ENCODE data around the gene SYT5.

DNA sequence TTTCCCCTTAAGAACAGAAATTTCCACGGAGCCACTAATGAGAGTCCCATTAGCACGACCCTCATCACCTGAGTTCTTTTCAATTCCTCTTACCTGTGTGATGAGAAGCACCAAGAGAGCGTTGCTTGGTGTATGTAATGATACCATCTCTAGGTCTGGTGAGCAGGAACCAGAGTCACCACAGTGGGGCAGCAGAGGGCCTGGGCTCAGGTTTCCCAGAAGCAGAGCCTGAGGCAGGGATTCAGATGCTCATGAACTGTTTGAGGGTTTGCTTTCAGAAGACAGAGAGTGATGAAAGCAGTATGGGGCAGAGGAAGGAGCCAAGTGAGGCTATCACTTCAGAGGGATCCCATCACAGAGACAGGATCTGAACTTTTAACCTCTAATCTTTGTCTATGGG is 32.4 kb upstream of the SYT5 start:
- TF ChIP-seq, protein P1, sequence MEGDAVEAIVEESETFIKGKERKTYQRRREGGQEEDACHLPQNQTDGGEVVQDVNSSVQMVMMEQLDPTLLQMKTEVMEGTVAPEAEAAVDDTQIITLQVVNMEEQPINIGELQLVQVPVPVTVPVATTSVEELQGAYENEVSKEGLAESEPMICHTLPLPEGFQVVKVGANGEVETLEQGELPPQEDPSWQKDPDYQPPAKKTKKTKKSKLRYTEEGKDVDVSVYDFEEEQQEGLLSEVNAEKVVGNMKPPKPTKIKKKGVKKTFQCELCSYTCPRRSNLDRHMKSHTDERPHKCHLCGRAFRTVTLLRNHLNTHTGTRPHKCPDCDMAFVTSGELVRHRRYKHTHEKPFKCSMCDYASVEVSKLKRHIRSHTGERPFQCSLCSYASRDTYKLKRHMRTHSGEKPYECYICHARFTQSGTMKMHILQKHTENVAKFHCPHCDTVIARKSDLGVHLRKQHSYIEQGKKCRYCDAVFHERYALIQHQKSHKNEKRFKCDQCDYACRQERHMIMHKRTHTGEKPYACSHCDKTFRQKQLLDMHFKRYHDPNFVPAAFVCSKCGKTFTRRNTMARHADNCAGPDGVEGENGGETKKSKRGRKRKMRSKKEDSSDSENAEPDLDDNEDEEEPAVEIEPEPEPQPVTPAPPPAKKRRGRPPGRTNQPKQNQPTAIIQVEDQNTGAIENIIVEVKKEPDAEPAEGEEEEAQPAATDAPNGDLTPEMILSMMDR (IDR thresholded peaks at IDR 0.05; ENCODE audit: extremely low read depth in 1 of 2, insufficient read depth in 1 of 2, low read depth in 1 of 2, low read length in 2 of 2): peak; percentile 17 to 32
- TF ChIP-seq POLR2A (IDR thresholded peaks at IDR 0.05; ENCODE audit: low read depth, low read length): no peak
- no peak for TF ChIP-seq MYC (IDR thresholded peaks at IDR 0.05; ENCODE audit: low read depth, low read length)
- TF ChIP-seq JUN (IDR thresholded peaks at IDR 0.05; ENCODE audit: borderline replicate concordance, insufficient read depth, insufficient read length, low read depth): no peak
- no peak for TF ChIP-seq EZH2 (IDR thresholded peaks at IDR 0.05; ENCODE audit: borderline replicate concordance, low read depth, low read length, severe bottlenecking)
- no peak for TF ChIP-seq POLR2AphosphoS5 (IDR thresholded peaks at IDR 0.05; ENCODE audit: insufficient read depth, low read depth, low read length)

Measured in endothelial cell of umbilical vein (primary cell).